ENCODE results near the gene NDUFB5.
"Not testable (repeated sequence)": the region's sequence is repeated elsewhere in the genome, so short reads cannot be mapped to it uniquely, and the experiment has no call there.

NDUFB5 gene

DNA sequence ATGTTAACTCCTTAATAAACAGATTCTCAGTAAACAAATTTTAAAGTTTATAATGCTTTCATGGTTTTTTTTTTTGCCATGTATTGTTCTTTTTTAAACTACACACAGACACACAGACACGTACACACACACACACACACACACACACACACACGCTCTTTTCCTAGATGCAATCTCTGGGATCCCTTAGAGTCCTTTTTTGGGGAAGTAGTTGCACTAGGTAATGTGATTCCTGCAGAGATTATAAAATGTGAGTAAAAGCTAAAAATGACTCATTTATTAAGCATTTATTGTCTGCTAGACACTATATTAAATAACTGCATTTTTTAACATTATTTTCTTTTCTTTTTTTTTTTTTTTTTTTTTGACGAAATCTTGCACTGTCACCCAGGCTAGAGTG lies 19.9 kb downstream of the NDUFB5 start:
- H3K27ac ChIP-seq (ENCODE audit: low read depth, low read length), result no peak overlapping the region

GRCh38 chr3:179630753-179631451 lies 26.3 kb downstream of the NDUFB5 start:
- no peaks in the 10 kb centered on the region for H3K9me3 ChIP-seq (ENCODE audit: control insufficient read depth in 1 of 2, low read length in 2 of 2)
- H3K4me3 ChIP-seq (ENCODE audit: low read depth in 1 of 2, low read length in 2 of 2), result no peak overlapping the region
- no peaks in the 10 kb centered on the region for H3K4me1 ChIP-seq (ENCODE audit: control insufficient read depth in 1 of 2, insufficient read depth in 2 of 2, low read length in 2 of 2)
- H3K9ac ChIP-seq (ENCODE audit: low read depth in 1 of 2, low read length in 2 of 2), result no peak overlapping the region
- peaks cover 0 to 3% of the 10 kb centered on the region in 2 donors for H3K36me3 ChIP-seq (ENCODE audit: control insufficient read depth in 1 of 2, insufficient read depth in 2 of 2, low read length in 2 of 2)
- H3K27ac ChIP-seq (ENCODE audit: low read depth, low read length), result no peak overlapping the region
- H3K27me3 ChIP-seq (ENCODE audit: control insufficient read depth in 1 of 2, insufficient read depth in 2 of 2, low read length in 2 of 2), result no peaks in the 10 kb centered on the region

More for the DNA sequence above, 19.9 kb downstream of the NDUFB5 start:
- Histone ChIP-seq H3K4me3 (ENCODE audit: low read depth in 1 of 2, low read length in 2 of 2) (no peak overlapping the region), H3K9me3 (ENCODE audit: control insufficient read depth in 1 of 2, low read length in 2 of 2) (no peaks in the 10 kb centered on the region), H3K9ac (ENCODE audit: low read depth in 1 of 2, low read length in 2 of 2) (no peak overlapping the region), H3K4me1 (ENCODE audit: control insufficient read depth in 1 of 2, insufficient read depth in 2 of 2, low read length in 2 of 2) (no peaks in the 10 kb centered on the region), H3K27me3 (ENCODE audit: control insufficient read depth in 1 of 2, insufficient read depth in 2 of 2, low read length in 2 of 2) (no peaks in the 10 kb centered on the region), H3K36me3 (ENCODE audit: control insufficient read depth in 1 of 2, insufficient read depth in 2 of 2, low read length in 2 of 2) (peaks cover 26 to 46% of the 10 kb centered on the region in 2 donors)

GRCh38 chr3:179640469-179640868 lies 35.9 kb downstream of the NDUFB5 start:
- Histone ChIP-seq H3K4me3 (ENCODE audit: low read depth in 1 of 2, low read length in 2 of 2) (no peak overlapping the region), H3K27me3 (ENCODE audit: control insufficient read depth in 1 of 2, insufficient read depth in 2 of 2, low read length in 2 of 2) (no peaks in the 10 kb centered on the region), H3K27ac (ENCODE audit: low read depth, low read length) (no peak overlapping the region), H3K9me3 (ENCODE audit: control insufficient read depth in 1 of 2, low read length in 2 of 2) (no peaks in the 10 kb centered on the region), H3K9ac (ENCODE audit: low read depth in 1 of 2, low read length in 2 of 2) (no peak overlapping the region), H3K4me1 (ENCODE audit: control insufficient read depth in 1 of 2, insufficient read depth in 2 of 2, low read length in 2 of 2) (peaks cover 5% of the 10 kb centered on the region in 2 donors), H3K36me3 (ENCODE audit: control insufficient read depth in 1 of 2, insufficient read depth in 2 of 2, low read length in 2 of 2) (no peaks in the 10 kb centered on the region)

- Histone ChIP-seq H3K9me3 (ENCODE audit: control insufficient read depth in 1 of 2, low read length in 2 of 2) (no peaks in the 10 kb centered on the region), H3K27me3 (ENCODE audit: control insufficient read depth in 1 of 2, insufficient read depth in 2 of 2, low read length in 2 of 2) (no peaks in the 10 kb centered on the region), H3K4me3 (ENCODE audit: low read depth in 1 of 2, low read length in 2 of 2) (no peak overlapping the region), H3K27ac (ENCODE audit: low read depth, low read length) (no peak overlapping the region), H3K4me1 (ENCODE audit: control insufficient read depth in 1 of 2, insufficient read depth in 2 of 2, low read length in 2 of 2) (peaks cover 5% of the 10 kb centered on the region in 2 donors), H3K36me3 (ENCODE audit: control insufficient read depth in 1 of 2, insufficient read depth in 2 of 2, low read length in 2 of 2) (no peaks in the 10 kb centered on the region), H3K9ac (ENCODE audit: low read depth in 1 of 2, low read length in 2 of 2) (no peak overlapping the region)
Observed at GRCh38 chr3:179642871-179643270, 38.3 kb downstream of the NDUFB5 start.

- H3K4me3 ChIP-seq (ENCODE audit: low read depth in 1 of 2, low read length in 2 of 2); H3K9ac ChIP-seq (ENCODE audit: low read depth in 1 of 2, low read length in 2 of 2); H3K36me3 ChIP-seq (ENCODE audit: control insufficient read depth in 1 of 2, insufficient read depth in 2 of 2, low read length in 2 of 2); H3K27me3 ChIP-seq (ENCODE audit: control insufficient read depth in 1 of 2, insufficient read depth in 2 of 2, low read length in 2 of 2); H3K4me1 ChIP-seq (ENCODE audit: control insufficient read depth in 1 of 2, insufficient read depth in 2 of 2, low read length in 2 of 2); H3K9me3 ChIP-seq (ENCODE audit: control insufficient read depth in 1 of 2, low read length in 2 of 2); H3K27ac ChIP-seq (ENCODE audit: low read depth, low read length): not testable (repeated sequence)
Observed at GRCh38 chr3:179643837-179644236, 39.2 kb downstream of the NDUFB5 start.

DNA sequence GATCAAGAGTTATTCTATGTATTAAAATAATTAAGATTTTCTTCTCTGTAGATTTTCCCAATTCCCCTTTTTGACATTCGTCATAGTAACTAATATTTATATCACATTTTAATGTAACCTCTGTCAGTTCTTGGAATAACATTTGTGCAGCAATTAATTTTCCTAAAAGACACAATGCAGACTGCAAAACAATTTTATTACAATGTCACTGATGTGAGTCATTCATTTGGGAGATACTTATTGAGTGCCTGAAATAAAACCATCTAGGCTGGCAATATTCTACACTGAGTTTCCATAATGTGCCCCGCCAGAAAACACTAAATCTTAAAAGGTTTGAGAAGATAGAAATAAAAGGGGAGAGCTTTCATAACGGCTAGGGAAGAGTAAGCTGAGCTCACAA lies 41.6 kb downstream of the NDUFB5 start:
- H3K4me1 ChIP-seq (ENCODE audit: control insufficient read depth in 1 of 2, insufficient read depth in 2 of 2, low read length in 2 of 2), result peaks cover 5% of the 10 kb centered on the region in 2 donors
- no peak overlapping the region for H3K4me3 ChIP-seq (ENCODE audit: low read depth in 1 of 2, low read length in 2 of 2)
- no peaks in the 10 kb centered on the region for H3K27me3 ChIP-seq (ENCODE audit: control insufficient read depth in 1 of 2, insufficient read depth in 2 of 2, low read length in 2 of 2)
- no peak overlapping the region for H3K9ac ChIP-seq (ENCODE audit: low read depth in 1 of 2, low read length in 2 of 2)
- H3K9me3 ChIP-seq (ENCODE audit: control insufficient read depth in 1 of 2, low read length in 2 of 2), result no peaks in the 10 kb centered on the region
- no peak overlapping the region for H3K27ac ChIP-seq (ENCODE audit: low read depth, low read length)
- no peaks in the 10 kb centered on the region for H3K36me3 ChIP-seq (ENCODE audit: control insufficient read depth in 1 of 2, insufficient read depth in 2 of 2, low read length in 2 of 2)

DNA sequence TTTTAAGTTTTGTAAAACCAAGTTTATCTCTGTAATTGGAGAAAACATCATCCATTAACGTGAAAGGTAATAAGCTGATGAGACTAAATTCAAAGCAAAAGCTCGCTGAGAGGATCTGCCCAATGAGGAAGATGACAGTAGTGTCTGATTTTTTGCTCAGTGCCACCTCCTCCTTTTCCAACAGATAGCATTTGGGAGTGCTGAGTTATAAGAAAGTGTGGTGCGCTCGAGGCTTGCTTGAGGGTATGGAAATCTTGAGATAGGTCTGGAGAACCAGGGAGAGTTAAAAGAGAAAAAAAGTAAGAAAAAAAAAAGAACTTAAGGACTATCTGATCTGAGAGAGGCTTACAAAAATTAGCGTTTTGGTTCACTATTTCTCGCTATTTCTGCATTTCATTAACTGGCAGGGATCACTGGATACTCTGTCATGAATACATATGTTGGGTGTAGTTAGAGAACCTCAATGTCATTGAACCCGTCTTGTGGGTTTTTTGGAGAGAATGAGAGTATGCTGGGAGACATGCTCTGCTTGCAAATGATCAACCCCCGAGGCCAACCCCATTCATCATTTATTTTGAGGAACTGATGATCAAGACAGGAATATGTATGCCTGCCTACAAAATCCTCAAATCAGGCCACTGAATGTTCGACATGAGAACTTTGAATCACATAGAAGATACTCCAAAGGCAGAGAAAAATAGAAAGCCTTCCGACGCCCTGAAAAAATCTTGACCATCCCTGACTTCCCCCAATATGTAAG lies 47.3 kb downstream of the NDUFB5 start:
- Histone ChIP-seq H3K27me3 (ENCODE audit: control insufficient read depth in 1 of 2, insufficient read depth in 2 of 2, low read length in 2 of 2) (peaks cover 0 to 4% of the 10 kb centered on the region in 2 donors), H3K4me3 (ENCODE audit: low read depth in 1 of 2, low read length in 2 of 2) (peak overlapping the region; percentile 61 to 83), H3K4me1 (ENCODE audit: control insufficient read depth in 1 of 2, insufficient read depth in 2 of 2, low read length in 2 of 2) (peaks cover 8 to 10% of the 10 kb centered on the region in 2 donors), H3K9me3 (ENCODE audit: control insufficient read depth in 1 of 2, low read length in 2 of 2) (no peaks in the 10 kb centered on the region), H3K9ac (ENCODE audit: low read depth in 1 of 2, low read length in 2 of 2) (peak overlapping the region in 1 of 2 donors; percentile 39), H3K27ac (ENCODE audit: low read depth, low read length) (no peak overlapping the region), H3K36me3 (ENCODE audit: control insufficient read depth in 1 of 2, insufficient read depth in 2 of 2, low read length in 2 of 2) (no peaks in the 10 kb centered on the region)

GRCh38 chr3:179652447-179653095 lies 48.0 kb downstream of the NDUFB5 start, which contains the start of gene USP13:
USP13 (plus strand) TSS chr3:179653040; CDS start chr3:179653226, 186 bp downstream.
- Histone ChIP-seq H3K36me3 (ENCODE audit: control insufficient read depth in 1 of 2, insufficient read depth in 2 of 2, low read length in 2 of 2) (no peaks in the 10 kb centered on the region), H3K4me1 (ENCODE audit: control insufficient read depth in 1 of 2, insufficient read depth in 2 of 2, low read length in 2 of 2) (peaks cover 8 to 10% of the 10 kb centered on the region in 2 donors), H3K9ac (ENCODE audit: low read depth in 1 of 2, low read length in 2 of 2) (peak within 1 kb of the TSS; percentile 49 to 77), H3K27me3 (ENCODE audit: control insufficient read depth in 1 of 2, insufficient read depth in 2 of 2, low read length in 2 of 2) (peaks cover 0 to 4% of the 10 kb centered on the region in 2 donors), H3K9me3 (ENCODE audit: control insufficient read depth in 1 of 2, low read length in 2 of 2) (no peaks in the 10 kb centered on the region), H3K4me3 (ENCODE audit: low read depth in 1 of 2, low read length in 2 of 2) (peak within 1 kb of the TSS; percentile 79 to 83), H3K27ac (ENCODE audit: low read depth, low read length) (peak within 1 kb of the TSS; percentile 44)

DNA sequence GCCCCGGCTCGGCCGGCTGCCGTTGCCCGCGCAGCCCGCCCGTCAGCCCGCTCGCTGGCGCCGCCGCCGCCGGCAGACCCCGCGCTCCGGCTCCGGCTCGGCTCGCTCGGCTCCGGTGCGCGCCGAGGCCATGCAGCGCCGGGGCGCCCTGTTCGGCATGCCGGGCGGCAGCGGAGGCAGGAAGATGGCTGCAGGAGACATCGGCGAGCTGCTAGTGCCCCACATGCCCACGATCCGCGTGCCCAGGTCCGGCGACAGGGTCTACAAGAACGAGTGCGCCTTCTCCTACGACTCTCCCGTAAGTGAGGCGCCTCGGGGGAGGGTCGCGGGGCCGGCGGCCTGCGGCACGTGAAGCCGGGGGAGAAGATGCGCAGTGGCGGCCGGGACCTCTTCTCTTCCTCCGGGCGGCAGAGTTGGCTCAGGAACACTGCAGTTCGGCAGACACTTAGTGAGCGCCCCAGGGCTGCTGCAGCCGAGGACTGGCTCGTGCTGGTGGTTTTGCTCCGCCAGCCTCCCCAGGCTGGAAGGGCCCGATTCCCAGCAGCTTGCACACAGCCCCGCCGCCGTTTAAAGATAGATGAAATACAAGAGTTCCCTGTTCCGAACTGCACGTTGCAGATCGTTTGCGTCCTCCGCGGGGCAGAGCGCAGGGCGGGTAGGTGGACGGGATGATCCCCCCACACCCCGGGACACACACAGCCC lies 48.7 kb downstream of the NDUFB5 start:
- Histone ChIP-seq H3K27me3 (ENCODE audit: control insufficient read depth in 1 of 2, insufficient read depth in 2 of 2, low read length in 2 of 2) (peaks cover 0 to 4% of the 10 kb centered on the region in 2 donors), H3K36me3 (ENCODE audit: control insufficient read depth in 1 of 2, insufficient read depth in 2 of 2, low read length in 2 of 2) (no peaks in the 10 kb centered on the region), H3K4me1 (ENCODE audit: control insufficient read depth in 1 of 2, insufficient read depth in 2 of 2, low read length in 2 of 2) (peaks cover 8 to 10% of the 10 kb centered on the region in 2 donors), H3K9ac (ENCODE audit: low read depth in 1 of 2, low read length in 2 of 2) (peak overlapping the region; percentile 49 to 77), H3K4me3 (ENCODE audit: low read depth in 1 of 2, low read length in 2 of 2) (peak overlapping the region; percentile 79 to 83), H3K27ac (ENCODE audit: low read depth, low read length) (peak overlapping the region; percentile 44), H3K9me3 (ENCODE audit: control insufficient read depth in 1 of 2, low read length in 2 of 2) (no peaks in the 10 kb centered on the region)
